AG08396 (cell line): ENCODE results near the gene CALML3.
A peak's percentile ranks its signal among the peaks of the same experiment; 100 is the strongest.

Source experiments
- DNase-seq: peaks from one replicate; pipeline ENCODE4 v3.0.0; 2012; ENCODE audit warnings: low spot score, mixed read lengths

The CALML3 gene

GRCh38 chr10:5538892-5539651 is 14.3 kb downstream of the CALML3 start:
- no peak for DNase-seq

- no peak for DNase-seq
These were observed 15.3 kb downstream of the CALML3 start for GRCh38 chr10:5540080-5540479.

DNA sequence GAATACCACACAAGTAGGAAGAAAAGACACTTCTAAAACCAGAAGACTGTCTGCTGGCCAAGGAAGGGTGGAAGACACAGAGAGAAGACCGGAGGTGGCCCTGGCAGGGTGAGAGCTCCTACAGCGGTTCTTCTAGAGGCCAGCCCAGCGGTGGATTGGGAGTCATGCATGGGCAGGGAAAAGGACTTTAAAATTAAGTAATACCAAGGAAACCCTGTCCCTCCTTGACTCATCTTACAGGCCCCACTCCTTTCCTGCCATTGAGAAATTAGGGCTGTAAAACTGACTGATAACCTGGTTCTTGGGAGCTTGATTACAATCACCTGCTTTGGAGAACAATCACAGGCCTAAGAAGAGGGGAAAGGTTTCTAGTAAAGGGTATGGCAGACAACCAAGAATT is 16.1 kb downstream of the CALML3 start:
- no peak for DNase-seq

- DNase-seq: no peak
These were observed 17.3 kb downstream of the CALML3 start for GRCh38 chr10:5542100-5542499.

- DNase-seq: no peak
These were observed 18.9 kb downstream of the CALML3 start for GRCh38 chr10:5543623-5544022.

- DNase-seq: no peak
These were observed 19.6 kb downstream of the CALML3 start for GRCh38 chr10:5544216-5544805.

- DNase-seq: no peak
These were observed 20.2 kb downstream of the CALML3 start for GRCh38 chr10:5545011-5545410.

DNA sequence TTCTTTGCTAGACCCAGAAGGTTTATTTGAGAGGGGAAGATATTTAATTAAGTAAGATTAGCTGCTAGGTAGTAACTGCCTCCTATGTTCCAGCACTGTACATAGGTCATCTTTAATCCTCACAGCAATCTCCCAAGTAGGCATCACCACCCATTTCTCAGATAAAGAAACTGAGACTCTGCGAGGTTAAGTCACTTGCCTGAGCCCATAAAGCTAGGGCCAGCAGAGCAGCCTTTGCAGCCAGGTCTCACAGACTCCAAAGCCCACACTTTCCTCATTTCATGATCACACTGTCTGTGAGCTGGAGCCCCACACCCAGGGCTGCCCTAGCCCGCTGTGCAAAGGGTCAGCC is 20.6 kb downstream of the CALML3 start:
- no peak for DNase-seq

GRCh38 chr10:5545778-5546710 is 21.3 kb downstream of the CALML3 start:
- DNase-seq: peak; percentile 90

DNA sequence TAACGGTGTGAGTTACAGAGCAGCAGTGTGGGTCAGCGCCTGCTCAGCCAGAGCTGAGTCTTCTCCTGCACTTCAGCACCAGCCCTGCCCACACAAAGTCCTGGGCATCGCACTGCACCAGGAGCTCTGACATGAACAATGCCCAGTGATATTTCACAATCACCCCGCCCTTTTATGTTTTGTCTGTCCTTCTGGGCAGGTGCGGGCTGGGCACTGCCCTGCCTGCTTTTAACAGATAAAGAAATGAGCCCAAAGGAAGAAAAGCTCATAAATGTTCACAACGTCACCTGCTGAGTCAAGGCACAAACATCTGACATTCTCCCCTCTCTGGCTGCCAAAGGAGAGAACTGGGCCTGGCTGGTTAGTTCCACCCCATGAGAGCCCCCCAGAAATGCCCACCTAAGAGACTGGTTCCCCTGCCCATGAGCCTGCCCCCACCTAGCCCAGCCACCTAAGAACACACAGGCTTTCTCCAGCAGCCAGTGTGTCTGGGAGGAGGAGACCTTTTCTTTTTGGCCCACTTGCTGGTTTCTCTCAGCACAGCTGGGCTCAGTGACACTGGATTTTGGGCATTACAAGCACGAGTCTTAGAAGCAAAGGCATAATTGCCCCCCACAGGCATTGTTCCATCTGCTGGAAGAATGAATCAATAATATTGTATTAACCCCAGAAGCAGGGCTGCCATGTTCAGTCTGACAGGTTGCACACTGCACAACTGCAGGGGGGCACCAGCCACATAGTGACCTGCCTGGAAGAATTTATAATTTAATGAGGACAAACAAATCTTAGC is 22.3 kb downstream of the CALML3 start:
- DNase-seq: no peak

DNA sequence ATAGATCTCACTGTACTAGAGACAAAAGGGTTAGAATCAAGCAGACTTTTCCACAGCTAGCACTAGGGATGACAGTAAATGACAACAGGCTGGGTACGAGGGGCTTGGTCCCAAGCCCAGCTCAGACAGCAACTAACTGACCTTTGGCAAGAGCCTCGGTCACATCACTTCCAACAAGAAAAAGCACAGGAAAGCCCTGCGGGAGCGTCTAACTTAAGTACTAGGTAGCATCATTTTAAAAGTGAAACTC is 22.8 kb downstream of the CALML3 start:
- no peak for DNase-seq

DNA sequence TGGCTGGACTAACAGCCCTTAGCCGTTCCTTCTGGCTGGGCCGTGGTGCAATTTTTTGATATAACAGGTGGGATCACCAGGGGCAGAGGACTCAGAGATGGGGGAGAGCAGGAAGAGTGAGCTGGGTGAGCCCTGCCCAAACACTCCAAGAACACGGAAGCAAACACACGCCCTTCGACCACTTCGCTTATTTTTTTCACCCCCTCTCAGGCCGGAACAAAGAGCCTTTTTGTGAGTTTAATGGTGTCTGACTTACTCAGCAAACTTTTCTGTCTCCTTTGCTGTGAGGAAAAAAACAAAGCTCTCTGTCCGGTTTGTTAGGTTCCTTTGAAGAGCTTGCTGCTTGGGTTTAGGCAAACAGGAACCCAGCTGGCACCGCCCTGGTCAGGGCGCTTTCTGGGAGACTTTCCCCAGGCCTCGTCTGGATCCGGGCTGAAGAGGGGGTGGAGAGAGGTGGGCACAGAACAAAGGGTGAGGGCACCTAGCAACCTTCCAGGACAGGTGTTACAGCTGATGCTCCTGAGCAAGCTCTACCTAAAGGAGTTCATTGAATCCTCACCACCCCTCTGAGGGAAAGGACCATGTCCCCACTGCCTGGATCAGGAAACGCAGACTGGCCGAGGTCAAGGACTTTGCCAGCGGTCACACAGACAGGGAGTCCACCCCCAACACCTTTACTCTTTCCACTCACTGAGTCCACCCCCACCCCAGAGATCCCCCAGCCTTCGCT is 23.3 kb downstream of the CALML3 start:
- no peak for DNase-seq

- no peak for DNase-seq
These were observed 24.9 kb downstream of the CALML3 start for GRCh38 chr10:5549462-5550249.

GRCh38 chr10:5550250-5550545 is 25.4 kb downstream of the CALML3 start:
- DNase-seq: no peak

GRCh38 chr10:5550621-5551530 is 26.1 kb downstream of the CALML3 start:
- DNase-seq: no peak

- DNase-seq: no peak
These were observed 27.0 kb downstream of the CALML3 start for GRCh38 chr10:5551531-5552375.

- no peak for DNase-seq
These were observed 27.9 kb downstream of the CALML3 start for GRCh38 chr10:5552376-5553321.
